Testis (tissue), 3 donors: ENCODE measurements around the gene SLC12A2. TPM values are rescaled to one million over a fixed set of nuclear protein-coding genes. Genes with fewer than 3 reads are reported as not detected.

ENCODE experiments used
- DNase-seq: peaks from one replicate; pipeline ENCODE4 v3.0.0-alpha.2; 2019
- H3K27ac ChIP-seq, 2 donors: fragments of 200-600 bp; sonication (generic); one replicate each; pipeline ENCODE4 v1.5.1; 2019
- H3K27me3 ChIP-seq: fragments of 200-600 bp; sonication (generic); one replicate; pipeline ENCODE4 v1.5.1; 2019
- H3K36me3 ChIP-seq: fragments of 200-600 bp; sonication (generic); one replicate; pipeline ENCODE4 v1.5.1; 2017; ENCODE audit warnings: low read depth; ENCODE audit errors: missing control alignments
- H3K4me1 ChIP-seq: fragments of 200-600 bp; sonication (generic); one replicate; pipeline ENCODE4 v1.5.1; 2019
- H3K4me3 ChIP-seq, 2 donors: fragments of 200-600 bp; sonication (generic); one replicate each; pipeline ENCODE4 v1.5.1; 2017 to 2019
- H3K9me3 ChIP-seq: fragments of 200-600 bp; sonication (generic); one replicate; pipeline ENCODE4 v1.5.1; 2017
- CTCF ChIP-seq, 3 experiments: fragments of 450-650 bp in 2 of 3; fragments of 200-600 bp in 1 of 3; sonication (generic) in 1 of 3; IDR thresholded peaks; one replicate each; pipeline ENCODE4 v1.5.1; 2016 to 2019; ENCODE audit warnings: antibody characterized with exemption in 3 of 3, mild to moderate bottlenecking in 2 of 3, moderate library complexity in 1 of 3
- POLR2A ChIP-seq: fragments of 450-650 bp; IDR thresholded peaks from one replicate; pipeline ENCODE4 v1.6.1; 2017; ENCODE audit warnings: antibody characterized with exemption, mild to moderate bottlenecking, moderate library complexity
- WGBS, 2 donors: methylation state at CpG; one replicate each; pipeline ENCODE4 v1.1.5; 2018; 5-methylcytosine and 5-hydroxymethylcytosine counted together
- intact Hi-C: fragments of 100-400 bp; cut with DNase I; formaldehyde crosslinking; loops from one replicate; pipeline ENCODE4 v1.15.1; 2023; ENCODE audit warnings: low total_unique reads
- polyA plus RNA-seq: library from polyadenylated mRNA; stranded (reverse); fragments of 350-450 nt; fragmentation: Illumina TruSeq; extraction: RNeasy Lipid Tissue Mini Kit (QIAGEN cat#74804); gene quantifications from one replicate; pipeline ENCODE4 v1.2.3, GENCODE V29; 2014; ENCODE audit warnings: low read depth, low replicate concordance; ENCODE audit not compliant: insufficient read depth
- total RNA-seq, 2 donors: library from RNA; depleted of rRNA; stranded (reverse); fragments of >200 nt; gene quantifications; one replicate each; pipeline ENCODE4 v1.2.3, GENCODE V29; 2016

Gene SLC12A2
- total and polyA plus RNA-seq, 3 donors from 2014 or later, result 27.8 to 40.3 (median 33.0) TPM

- TF ChIP-seq POLR2A, result no peak
- TF ChIP-seq CTCF (IDR thresholded peaks at IDR 0.05), result no peak
- intact Hi-C loops, result no loop called here
- Histone ChIP-seq H3K27me3 (no peaks in the 10 kb centered on the region), H3K27ac (no peak overlapping the region), H3K9me3 (no peaks in the 10 kb centered on the region), H3K4me3 (no peak overlapping the region), H3K4me1 (no peaks in the 10 kb centered on the region), H3K36me3 (no peaks in the 10 kb centered on the region)
- DNase-seq, result no peak
- WGBS, 2 donors, result 85 to 86% methylated on average over 1 of the region's 1 CpG
Measured at GRCh38 chr5:128144491-128144890, 60.9 kb downstream of the SLC12A2 start.

GRCh38 chr5:128146671-128147070, 63.1 kb downstream of the SLC12A2 start:
- TF ChIP-seq POLR2A (no peak), CTCF (IDR thresholded peaks at IDR 0.05) (no peak)
- intact Hi-C loops, result no loop called here
- Histone ChIP-seq H3K27ac (no peak overlapping the region), H3K36me3 (no peaks in the 10 kb centered on the region), H3K4me3 (no peak overlapping the region), H3K27me3 (no peaks in the 10 kb centered on the region), H3K9me3 (no peaks in the 10 kb centered on the region), H3K4me1 (no peaks in the 10 kb centered on the region)
- 78 to 82% methylated on average over 2 of the region's 2 CpGs for WGBS, 2 donors
- DNase-seq, result no peak

- Histone ChIP-seq H3K4me1 (no peaks in the 10 kb centered on the region), H3K4me3 (no peak overlapping the region), H3K27me3 (no peaks in the 10 kb centered on the region), H3K9me3 (no peaks in the 10 kb centered on the region), H3K27ac (no peak overlapping the region), H3K36me3 (no peaks in the 10 kb centered on the region)
- 68 to 71% methylated on average over 3 of the region's 3 CpGs for WGBS, 2 donors
- intact Hi-C loops, result no loop called here
- TF ChIP-seq CTCF (IDR thresholded peaks at IDR 0.05), result no peak
- no peak for TF ChIP-seq POLR2A
- DNase-seq, result no peak
Measured at GRCh38 chr5:128154943-128155342, 71.4 kb downstream of the SLC12A2 start.

GRCh38 chr5:128155776-128156175, 72.2 kb downstream of the SLC12A2 start:
- no peak for DNase-seq
- TF ChIP-seq POLR2A, result no peak
- no peak for TF ChIP-seq CTCF (IDR thresholded peaks at IDR 0.05)
- no peak overlapping the region for H3K27ac ChIP-seq
- no peaks in the 10 kb centered on the region for H3K4me1 ChIP-seq
- H3K36me3 ChIP-seq, result no peaks in the 10 kb centered on the region
- no peak overlapping the region for H3K4me3 ChIP-seq
- no peaks in the 10 kb centered on the region for H3K9me3 ChIP-seq
- H3K27me3 ChIP-seq, result no peaks in the 10 kb centered on the region
- intact Hi-C loops, result no loop called here

GRCh38 chr5:128156521-128156920, 73.0 kb downstream of the SLC12A2 start:
- no peak for DNase-seq
- no peak overlapping the region for H3K4me3 ChIP-seq
- TF ChIP-seq CTCF (IDR thresholded peaks at IDR 0.05), result no peak
- TF ChIP-seq POLR2A, result no peak
- H3K36me3 ChIP-seq, result no peaks in the 10 kb centered on the region
- no peaks in the 10 kb centered on the region for H3K9me3 ChIP-seq
- H3K4me1 ChIP-seq, result no peaks in the 10 kb centered on the region
- H3K27me3 ChIP-seq, result no peaks in the 10 kb centered on the region
- intact Hi-C loops, result no loop called here
- no peak overlapping the region for H3K27ac ChIP-seq
- WGBS, 2 donors, result 77 to 81% methylated on average over 3 of the region's 3 CpGs
